ENCODE measurements around the gene GRM7.

- TF ChIP-seq CTCF (IDR thresholded peaks at IDR 0.05; ENCODE audit: poor library complexity, severe bottlenecking), result no peak
- no peak for TF ChIP-seq POLR2AphosphoS5 (IDR thresholded peaks at IDR 0.05)
- TF ChIP-seq EZH2 (IDR thresholded peaks at IDR 0.05; ENCODE audit: borderline replicate concordance, insufficient read depth, low read length, poor library complexity, severe bottlenecking), result no peak
- TF ChIP-seq MXI1 (conservative IDR thresholded peaks at IDR 0.05; ENCODE audit: poor library complexity, severe bottlenecking), result no peak
- TF ChIP-seq EP300 (conservative IDR thresholded peaks at IDR 0.05; ENCODE audit: poor library complexity, severe bottlenecking), result no peak
These were observed 471.8 kb downstream of the GRM7 start for GRCh38 chr3:7332696-7333095.
